ENCODE measurements around the gene ITSN2.

DNA sequence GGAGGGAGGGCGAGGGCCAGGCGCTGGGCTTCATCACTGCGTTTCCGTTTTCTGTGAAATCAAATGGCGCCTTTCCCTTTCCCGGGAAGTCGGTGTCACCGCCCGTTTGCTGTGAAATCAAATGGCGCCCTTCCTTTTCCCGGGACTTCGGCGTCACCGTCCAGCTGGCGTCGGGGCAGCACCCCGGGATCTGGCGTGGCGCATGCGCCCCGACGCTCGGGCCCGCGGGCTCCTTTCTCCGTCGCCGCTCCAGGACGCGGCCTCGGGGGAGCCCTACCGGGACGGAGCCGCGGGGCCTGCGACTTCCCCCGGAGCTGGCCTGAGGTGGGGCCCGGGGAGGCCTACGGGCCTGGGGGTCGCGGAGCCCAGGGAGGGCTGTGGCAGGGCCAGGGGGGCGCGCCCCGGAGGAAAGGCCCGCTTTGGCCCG lies 185.5 kb downstream of the ITSN2 start, which contains the start of gene FAM228A:
- TF ChIP-seq, protein P1, sequence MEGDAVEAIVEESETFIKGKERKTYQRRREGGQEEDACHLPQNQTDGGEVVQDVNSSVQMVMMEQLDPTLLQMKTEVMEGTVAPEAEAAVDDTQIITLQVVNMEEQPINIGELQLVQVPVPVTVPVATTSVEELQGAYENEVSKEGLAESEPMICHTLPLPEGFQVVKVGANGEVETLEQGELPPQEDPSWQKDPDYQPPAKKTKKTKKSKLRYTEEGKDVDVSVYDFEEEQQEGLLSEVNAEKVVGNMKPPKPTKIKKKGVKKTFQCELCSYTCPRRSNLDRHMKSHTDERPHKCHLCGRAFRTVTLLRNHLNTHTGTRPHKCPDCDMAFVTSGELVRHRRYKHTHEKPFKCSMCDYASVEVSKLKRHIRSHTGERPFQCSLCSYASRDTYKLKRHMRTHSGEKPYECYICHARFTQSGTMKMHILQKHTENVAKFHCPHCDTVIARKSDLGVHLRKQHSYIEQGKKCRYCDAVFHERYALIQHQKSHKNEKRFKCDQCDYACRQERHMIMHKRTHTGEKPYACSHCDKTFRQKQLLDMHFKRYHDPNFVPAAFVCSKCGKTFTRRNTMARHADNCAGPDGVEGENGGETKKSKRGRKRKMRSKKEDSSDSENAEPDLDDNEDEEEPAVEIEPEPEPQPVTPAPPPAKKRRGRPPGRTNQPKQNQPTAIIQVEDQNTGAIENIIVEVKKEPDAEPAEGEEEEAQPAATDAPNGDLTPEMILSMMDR (IDR thresholded peaks at IDR 0.05), result no peak
- no peak for TF ChIP-seq POLR2A (IDR thresholded peaks at IDR 0.05)

Data from right lobe of liver (tissue), 4 donors.